Activated CD8-positive, alpha-beta memory T cell treated with anti-CD3 and anti-CD28 coated beads, Interleukin-2, amount 50 U/mL, for 48 hours (primary cell): Measurements from ENCODE around the gene COX19.

ENCODE experiments used
- DNase-seq: peaks from one replicate; pipeline ENCODE4 v3.0.0-alpha.2; 2020

The COX19 gene

DNA sequence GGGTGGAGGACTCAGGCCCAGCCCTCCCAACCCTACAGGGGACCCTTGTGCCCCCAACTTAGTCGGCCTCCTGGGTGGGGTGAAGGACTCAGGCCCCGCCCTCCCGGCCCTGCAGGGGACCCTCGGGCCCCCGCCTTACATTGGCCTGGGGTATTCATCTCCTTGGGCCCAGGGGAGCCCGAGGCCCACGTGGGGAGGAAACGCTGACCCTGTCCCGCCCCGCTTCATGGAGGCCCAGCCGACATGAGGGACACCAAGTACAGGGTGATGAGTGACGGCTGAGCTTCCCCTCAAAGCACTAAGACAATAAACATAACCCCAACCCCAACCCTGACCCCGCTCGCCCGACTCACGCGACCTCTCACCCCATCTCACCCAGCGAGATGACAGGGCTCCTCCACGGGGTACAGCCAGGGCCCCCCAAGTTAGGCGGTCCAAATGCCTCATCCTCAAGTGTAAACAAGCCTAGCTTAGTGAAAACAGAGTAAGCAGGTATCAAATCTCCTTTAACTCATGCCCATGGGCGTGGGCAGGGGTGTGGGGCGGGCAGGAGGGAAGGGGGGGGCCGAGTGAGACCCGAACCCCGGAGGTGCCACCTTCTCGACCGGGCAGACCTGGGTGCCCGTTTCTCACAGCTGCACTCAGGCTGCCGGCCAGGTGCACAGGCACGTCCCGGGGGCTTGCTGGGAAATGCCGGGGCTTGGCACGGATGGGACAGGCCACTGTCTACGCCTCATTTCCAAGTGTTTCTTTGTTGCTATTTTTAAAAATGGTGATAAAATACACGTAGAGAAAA is 15.8 kb upstream of the COX19 start:
- DNase-seq = no peak

DNA sequence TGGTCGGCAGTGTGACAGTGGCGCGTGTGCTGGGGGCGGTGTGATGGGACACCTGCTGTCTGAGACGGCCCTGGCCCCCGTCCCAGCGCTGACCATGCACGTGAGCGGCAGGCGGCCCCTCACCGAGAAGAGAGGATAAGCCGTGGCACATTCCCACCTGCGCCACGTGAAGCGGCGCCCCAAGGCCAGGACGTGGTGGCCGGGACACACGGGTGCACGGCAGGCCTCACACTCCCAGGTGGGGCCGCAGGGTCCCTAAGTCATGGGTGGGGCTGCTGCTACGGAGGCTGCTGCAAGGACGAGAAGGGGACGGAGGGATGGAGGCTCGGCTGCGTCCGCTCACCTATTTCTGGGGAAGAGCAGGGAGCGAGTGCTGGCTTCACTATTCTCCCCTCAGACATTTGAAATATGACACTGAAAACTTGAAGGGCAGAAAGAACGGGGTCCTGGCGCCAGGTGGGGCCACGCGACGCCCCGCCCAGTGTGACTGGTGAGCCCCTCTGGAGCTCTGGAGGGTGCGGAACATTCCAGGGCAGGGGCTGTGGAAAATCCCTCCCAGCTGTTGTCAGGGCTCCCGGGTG is 15.1 kb upstream of the COX19 start:
- DNase-seq = no peak

DNA sequence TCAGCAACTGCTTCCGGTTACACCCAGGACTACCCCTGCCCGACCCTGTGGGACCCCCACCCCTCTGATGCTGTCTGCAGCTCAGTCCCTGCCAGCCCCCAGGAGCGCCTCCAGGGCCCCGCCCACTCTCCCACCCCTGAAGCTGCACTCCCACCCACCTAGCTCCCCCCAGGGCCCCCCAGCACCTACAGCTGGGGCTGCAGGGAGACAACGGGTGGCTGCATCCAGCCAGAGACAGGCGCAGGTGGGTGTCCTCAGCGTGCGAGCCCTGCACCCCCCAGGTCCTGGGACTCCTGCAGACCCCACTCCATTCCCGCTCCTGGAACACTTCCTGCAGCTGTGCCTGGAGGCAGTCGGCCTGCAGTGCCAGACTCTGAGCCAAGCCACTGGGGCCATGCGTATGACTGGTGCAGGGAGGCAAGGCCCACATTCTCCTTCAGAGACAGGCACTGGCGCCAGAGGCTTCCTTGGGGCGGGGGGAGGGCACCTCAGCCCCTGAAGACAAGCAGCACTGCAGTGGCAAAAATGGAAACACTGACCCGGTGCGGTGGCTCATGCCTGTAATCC is 13.7 kb upstream of the COX19 start:
- no peak for DNase-seq

DNA sequence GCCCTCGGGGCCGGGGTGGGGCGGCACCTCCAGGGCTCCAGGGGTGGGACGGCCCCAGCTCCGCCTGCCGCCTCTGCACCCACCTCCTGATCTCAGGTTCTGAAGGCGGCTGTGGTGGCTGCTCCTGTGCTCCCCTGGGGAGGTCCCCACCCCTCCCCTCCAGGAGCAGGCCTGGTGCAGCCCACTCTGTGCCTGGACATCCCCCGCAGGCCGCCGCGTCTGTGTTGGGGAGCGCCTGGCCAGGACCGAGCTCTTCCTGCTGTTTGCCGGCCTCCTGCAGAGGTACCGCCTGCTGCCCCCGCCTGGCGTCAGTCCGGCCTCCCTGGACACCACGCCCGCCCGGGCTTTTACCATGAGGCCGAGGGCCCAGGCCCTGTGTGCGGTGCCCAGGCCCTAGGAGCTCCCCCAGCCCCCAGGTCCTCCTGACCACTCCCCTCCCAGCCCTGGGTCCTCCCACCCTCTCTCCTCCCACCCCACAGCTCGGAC is 13.1 kb upstream of the COX19 start:
- no peak for DNase-seq

DNA sequence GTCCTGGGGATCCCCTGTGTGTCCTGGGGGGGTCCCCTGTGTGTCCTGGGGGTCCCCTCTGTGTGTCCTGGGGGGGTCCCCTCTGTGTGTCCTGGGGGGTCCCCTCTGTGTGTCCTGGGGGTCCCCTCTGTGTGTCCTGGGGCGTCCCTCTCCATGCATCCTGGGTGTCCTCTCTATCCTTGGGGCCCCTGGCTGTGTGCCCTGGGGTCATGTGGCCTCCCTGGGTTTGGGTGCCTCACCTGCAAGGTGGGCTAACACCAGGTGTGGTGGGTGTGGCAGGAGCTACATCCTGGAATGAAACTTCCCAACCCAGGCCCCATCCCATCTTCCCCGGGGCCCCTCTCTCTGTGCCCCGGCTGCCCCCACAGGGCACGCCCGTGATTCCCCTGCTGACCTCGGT is 12.6 kb upstream of the COX19 start:
- DNase-seq = no peak

DNA sequence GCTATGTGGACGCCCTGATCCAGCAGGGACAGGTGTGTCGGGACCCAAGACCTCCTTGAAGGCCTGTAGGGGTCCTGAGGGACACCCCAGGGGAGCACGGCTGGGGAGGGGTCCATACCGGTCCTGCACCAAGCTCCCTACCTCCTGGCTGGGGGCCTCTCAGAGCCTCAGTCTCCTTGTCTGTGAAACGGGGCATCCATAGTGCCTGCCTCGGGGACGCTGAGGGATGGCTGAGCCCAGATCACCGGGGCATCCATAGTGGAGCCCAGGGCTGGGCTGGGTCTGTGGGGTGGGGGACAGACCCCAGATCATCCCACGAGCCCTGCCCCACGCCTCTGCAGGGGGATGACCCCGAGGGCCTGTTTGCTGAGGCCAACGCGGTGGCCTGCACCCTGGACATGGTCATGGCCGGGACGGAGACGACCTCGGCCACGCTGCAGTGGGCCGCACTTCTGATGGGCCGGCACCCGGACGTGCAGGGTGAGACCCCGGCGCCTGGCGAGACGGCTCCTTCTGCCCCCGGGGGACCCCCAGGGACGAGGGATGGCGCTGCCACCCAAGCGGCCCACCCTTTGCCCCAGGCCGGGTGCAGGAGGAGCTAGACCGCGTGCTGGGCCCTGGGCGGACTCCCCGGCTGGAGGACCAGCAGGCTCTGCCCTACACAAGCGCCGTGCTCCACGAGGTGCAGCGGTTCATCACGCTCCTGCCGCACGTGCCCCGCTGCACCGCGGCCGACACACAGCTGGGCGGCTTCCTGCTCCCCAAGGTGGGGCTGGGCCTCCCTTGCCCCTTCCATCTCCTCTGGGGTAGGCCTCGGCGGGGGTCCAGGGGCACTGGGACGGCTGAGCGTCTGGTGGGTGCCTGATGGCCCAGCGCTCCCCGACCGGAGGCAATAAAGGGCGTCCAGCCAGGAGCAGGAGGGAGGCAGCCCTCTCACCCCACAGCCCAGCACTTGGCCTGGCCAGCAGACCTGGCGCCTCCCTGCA is 11.7 kb upstream of the COX19 start:
- no peak for DNase-seq

DNA sequence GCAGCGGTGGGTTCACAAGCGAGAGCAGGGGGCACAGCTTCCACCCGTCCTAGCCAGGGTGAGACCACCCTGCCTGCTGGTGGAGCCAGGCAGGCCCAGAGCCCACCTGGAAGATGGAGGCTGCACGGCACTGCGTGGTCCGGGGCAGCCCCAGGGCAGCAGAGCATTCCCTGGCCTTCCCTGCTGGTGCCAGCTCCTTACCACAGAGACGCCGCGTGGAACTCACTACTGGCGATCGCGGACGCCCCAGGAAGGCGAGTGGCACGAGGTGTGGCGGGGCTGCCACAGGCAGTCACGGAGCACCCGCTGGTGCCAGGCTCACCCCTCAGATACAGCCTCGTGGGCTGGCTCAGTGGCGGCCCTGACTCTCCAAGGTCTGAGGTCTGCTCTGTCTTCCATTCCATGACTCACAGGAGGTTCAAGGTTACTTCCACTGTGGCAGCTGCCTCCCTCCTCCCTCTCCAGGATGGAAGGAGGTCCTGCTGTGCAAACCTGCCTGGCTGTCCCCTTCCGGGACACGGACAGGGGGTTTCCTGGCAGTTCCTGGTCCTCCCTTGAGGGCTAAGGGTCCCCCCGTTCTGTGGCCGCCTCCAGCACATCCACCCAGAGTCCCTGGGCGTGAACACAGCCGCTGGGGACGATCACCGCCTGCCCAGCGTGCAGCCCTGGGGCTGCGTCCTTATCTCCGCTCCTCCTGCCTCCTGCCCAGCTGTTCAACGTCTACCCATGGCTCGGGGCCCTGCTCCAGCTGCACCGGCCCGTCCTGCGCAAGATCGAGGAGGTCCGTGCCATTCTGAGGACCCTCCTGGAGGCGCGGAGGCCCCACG is 10.8 kb upstream of the COX19 start:
- no peak for DNase-seq

DNA sequence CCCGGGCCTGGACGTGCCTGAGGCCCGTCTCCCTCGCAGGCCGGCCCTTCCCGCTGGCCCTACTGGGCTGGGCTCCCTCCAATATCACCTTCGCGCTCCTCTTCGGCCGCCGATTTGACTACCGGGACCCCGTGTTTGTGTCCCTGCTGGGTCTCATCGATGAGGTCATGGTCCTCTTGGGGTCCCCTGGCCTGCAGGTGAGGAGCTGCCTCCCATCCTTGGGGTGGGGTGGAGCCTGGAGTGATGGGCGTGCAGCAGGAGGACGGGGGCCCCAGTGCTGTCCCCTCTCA is 9.7 kb upstream of the COX19 start:
- no peak for DNase-seq

DNA sequence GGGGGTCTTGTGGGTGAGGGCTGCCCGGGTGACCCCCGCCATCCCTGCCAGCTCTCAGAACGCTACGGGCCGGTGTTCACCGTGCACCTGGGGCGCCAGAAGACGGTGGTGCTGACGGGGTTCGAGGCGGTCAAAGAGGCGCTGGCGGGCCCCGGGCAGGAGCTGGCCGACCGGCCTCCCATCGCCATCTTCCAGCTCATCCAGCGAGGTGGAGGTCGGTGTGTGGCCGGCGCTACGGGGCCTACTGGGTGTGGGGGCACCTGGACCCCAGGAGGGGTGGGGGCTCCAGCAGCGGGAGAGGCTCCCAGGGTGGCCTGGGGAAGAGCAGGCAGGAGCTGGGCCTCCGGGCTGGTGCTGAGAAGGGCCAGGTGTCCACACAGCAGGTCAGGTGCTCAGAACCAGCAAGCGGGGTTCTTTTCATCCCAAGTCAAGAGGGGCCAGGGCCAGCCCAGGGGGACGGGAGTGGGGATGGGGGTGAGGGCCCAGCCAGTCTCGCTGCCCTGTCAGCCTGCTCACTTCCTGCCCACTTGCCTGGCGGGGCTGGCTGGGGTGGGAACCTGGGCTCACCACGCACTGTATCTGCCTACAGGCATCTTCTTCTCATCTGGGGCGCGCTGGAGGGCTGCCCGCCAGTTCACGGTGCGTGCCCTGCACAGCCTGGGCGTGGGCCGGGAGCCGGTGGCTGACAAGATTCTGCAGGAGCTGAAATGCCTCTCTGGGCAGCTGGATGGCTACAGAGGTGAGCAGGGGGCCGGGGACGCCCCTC is 9.2 kb upstream of the COX19 start:
- DNase-seq = no peak

DNA sequence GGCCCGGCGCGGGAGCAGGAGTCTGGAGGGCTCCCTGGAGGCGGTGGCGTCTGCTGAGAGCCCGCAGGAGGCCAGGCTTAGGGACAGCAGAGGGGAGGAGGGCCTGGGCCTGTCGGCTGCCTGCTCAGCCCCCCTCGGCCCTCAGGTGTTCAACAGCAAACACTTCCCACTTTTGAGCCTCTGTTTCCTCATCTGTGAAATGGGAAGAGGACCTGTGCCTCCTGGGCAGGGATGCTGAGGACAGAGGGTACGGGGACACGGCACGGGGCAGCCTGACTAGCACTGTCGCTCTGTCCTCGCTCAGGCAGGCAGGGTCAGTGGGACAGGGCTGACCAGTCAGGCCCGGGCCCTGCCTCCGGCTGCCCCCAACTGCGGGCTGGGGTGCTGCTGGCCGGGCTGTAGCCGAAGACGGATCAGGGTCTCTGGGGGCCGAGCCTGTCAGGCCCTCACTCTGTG is 8.3 kb upstream of the COX19 start:
- DNase-seq = no peak

DNA sequence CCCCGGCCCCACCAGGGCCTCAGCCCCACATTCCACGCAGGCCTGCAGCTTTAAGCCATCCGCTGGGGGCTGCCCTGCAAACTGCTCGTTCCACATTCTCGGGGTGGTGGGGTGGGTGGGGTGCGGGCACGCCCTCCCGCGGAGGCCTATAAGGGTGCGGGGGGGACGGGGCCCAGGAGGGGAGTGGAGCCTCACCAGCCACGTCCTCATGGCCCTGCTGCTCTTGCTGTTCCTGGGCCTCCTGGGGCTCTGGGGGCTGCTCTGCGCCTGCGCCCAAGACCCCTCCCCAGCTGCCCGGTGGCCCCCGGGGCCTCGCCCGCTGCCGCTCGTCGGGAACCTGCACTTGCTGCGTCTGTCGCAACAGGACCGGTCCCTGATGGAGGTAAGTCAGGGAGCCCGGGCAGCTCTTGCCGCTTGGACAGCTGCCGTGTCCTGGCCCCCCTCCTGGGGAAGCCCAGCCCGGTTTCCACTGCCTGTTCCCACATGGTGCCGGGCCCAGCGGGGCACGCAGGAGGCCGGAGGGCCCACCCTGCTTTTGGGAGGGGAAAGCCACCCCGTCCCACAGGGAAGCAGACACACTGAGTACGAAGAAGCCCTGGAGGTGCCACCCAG is 7.8 kb upstream of the COX19 start, which contains the start of gene CYP2W1:
CYP2W1 (plus strand) TSS at position 178 of the 612 bp plus-strand sequence; CDS start at position 209, 31 bp downstream.
- DNase-seq = no peak

DNA sequence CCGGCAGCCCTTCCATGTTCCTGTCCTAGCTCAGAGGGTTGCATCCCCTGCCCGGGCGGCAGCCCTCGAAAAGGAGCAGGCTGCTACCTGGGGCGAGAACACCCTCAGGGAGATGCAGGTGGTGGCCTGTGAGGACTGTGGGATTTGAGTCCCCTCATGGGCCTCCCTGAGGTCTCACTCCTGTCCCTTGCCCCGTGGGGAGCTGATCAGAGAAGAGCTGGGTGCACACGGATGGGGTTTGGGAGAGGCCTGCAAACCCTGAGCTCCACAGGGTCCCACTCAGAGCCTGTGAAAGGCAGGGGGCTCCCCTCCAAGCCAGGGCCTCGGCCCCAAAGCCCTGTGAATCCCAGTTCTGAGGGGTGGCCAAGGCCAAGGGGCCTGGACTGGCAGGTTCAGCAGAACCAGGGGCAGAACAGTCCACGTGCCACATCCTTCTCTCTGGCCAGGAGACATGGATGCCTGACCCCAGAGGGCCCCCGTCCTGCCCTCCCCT is 7.2 kb upstream of the COX19 start:
- no peak for DNase-seq

DNA sequence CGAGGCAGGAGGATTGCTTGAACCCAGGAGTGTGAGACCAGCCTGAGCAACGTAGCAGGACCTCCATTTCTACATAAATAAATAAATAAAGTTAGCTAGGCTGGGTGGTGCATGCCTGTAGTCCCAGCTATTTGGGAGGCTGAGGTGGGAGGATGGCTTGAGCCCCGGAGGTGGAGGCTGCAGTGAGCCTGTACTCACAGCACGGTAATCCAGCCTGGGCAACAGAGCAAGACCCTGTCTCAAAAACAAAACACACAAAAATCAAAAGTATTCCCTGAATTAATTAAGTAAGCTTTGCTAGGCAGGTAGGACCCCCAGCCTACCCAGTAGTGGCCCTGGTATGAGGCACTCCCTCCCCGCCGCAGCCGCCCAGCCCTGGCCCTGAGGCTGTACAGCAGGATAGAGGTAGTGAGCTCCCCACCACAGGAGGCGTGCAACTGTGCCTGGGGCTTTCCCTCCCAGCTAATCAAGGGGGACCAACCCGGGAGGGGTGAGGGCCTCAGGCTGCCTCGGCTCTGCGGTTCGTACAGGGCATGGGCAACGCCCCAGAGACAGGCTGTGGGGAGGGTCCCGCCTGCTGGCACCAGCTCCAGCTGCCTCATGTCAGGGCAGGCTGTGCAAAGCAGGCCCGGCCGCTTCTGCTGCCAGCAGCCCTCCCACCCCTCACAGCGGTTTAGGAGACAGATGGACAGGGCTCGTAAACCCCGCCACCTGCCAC is 6.6 kb upstream of the COX19 start:
- DNase-seq = no peak

DNA sequence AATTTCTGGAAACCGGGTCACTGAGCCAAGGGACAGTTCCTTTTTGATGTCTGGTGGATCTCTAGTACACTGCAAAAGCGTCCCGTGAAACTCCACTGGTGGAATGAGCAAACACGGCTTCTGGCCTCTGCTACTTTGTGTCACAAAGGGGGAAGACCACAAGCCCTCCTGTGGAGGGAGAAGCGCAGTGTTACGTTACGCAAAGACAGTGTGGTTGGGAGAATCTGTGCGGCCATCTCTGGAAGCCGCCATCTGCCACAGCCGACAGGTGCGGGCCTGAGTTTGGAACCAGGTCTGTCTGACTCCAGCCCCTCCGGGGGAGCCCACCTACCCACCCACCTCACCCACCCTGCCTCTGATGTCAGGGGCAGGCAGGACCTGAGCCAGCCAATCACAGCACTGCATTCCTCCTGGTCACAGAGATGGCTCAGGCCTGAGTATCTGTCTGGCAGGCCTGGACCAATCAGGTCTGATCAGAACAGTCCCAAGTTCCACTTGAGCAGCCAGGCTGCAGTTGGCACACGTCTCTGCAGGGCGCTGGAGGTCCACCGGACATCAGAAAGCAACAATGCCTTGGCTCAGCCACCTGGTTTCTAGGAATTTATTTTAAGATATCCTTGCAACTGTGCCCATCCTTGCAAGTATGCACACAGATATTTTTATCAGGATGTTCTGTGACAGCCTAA is 4.7 kb upstream of the COX19 start:
- no peak for DNase-seq

DNA sequence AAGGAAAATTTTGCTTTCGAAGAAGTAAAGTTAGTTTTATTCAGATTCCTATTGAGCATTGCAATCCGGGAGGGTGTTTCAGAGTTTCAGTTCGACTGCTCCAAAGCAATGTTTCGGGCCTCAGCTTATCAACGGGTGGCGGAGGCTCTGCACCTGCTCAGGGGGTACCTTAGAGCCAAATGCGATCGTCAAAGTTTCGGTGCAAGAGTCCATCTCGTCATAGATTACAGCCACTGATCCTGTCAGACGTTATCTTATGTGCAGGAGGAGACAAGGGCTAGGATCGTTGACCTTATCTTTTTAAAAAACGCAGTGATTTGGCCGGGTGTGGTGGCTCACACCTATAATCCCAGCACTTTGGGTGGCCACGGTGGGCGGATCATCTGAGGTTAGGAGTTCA is 3.8 kb upstream of the COX19 start:
- no peak for DNase-seq

DNA sequence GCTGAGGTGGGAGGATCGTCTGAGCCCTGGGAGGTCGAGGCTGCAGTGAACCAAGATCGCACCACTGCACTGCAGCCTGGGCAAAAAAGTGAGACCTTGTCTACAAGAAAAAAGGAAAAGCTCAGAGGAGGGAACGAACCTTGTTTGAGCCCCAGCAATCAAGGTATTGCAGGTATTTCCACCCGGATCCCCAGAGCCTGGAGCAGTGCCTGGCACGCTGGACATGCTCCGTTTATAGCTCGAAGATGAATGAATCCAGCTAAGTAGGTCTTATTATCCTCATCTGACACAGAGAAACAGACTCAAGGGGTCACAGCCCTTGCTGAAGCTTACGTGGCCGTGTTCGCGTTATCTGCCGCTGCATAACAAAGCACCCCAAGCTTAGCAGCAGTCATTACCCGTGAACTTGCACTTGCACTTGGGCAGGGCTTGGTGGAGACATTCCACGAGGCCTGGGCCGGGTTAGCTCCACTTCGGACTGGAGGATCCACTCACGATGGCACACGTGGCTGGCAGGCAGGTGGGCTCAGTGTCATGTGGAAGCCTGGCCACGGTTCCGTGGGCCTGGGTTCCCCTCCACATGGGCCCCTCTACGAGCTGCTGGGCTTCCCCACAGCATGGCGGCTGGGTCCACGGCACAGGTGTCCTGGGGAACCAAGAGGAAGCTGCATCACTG is 3.2 kb upstream of the COX19 start:
- no peak for DNase-seq

DNA sequence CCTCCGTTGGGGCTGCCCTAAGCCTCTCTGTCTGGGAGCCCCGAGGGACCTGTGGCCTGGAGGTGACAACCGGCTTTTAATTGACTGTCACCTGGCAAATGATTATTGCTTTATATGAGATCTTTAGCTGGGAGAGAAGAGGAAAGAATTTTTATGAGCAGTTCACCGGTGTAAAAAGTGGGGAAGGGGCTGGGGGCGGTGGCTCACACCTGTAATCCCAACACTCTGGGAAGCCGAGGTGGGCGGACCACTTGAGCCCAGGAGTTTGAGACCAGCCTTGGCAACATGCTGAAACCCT is 2.6 kb upstream of the COX19 start:
- no peak for DNase-seq

DNA sequence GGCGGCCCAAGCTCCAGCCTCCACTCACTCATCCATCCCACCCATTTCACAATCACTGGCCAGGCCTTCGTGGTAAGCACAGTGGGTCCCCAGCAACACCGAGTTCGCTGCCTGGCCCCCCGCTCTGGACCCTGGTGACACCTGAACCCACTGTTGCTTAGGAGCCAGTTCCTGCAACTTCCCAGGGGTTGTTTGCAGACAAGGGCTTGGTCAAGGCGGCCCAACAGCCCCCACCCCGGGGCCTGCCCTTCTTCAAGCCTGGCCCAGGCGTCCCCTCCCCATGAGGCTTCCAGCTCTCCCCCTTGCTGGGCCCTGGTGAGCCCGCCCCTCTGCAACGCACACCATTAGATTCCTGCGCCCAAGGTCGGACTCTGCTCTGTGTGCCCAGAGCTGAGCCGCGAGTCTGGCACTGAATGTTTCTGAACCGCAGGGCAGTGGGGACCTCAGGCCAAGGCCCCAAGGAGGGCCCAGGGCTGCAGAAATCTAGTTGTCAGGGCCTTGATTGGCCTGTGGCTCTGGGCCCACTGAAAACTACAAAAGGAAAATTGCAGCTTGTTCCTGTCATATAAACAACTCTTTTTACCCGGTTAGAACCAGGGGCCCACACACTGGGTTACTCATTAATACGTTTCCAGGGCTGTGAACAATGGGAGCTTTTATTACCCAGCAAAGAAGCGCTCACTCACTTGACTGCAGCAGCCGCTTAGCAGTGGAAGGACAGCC is 2.1 kb upstream of the COX19 start:
- no peak for DNase-seq
